Aortic smooth muscle cell (primary cell): ENCODE measurements around the gene ZBTB1. TPM values are rescaled to one million over a fixed set of nuclear protein-coding genes. Genes with fewer than 3 reads are reported as not detected.

Source experiments
- total RNA-seq: library from RNA; depleted of rRNA; stranded (reverse); fragments of >200 nt; gene quantifications from 2 replicates; pipeline ENCODE4 v1.2.3, GENCODE V29; 2014

Gene ZBTB1, protein sequence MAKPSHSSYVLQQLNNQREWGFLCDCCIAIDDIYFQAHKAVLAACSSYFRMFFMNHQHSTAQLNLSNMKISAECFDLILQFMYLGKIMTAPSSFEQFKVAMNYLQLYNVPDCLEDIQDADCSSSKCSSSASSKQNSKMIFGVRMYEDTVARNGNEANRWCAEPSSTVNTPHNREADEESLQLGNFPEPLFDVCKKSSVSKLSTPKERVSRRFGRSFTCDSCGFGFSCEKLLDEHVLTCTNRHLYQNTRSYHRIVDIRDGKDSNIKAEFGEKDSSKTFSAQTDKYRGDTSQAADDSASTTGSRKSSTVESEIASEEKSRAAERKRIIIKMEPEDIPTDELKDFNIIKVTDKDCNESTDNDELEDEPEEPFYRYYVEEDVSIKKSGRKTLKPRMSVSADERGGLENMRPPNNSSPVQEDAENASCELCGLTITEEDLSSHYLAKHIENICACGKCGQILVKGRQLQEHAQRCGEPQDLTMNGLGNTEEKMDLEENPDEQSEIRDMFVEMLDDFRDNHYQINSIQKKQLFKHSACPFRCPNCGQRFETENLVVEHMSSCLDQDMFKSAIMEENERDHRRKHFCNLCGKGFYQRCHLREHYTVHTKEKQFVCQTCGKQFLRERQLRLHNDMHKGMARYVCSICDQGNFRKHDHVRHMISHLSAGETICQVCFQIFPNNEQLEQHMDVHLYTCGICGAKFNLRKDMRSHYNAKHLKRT
- 37.0 and 39.5 TPM in 2 replicates for total RNA-seq

DNA sequence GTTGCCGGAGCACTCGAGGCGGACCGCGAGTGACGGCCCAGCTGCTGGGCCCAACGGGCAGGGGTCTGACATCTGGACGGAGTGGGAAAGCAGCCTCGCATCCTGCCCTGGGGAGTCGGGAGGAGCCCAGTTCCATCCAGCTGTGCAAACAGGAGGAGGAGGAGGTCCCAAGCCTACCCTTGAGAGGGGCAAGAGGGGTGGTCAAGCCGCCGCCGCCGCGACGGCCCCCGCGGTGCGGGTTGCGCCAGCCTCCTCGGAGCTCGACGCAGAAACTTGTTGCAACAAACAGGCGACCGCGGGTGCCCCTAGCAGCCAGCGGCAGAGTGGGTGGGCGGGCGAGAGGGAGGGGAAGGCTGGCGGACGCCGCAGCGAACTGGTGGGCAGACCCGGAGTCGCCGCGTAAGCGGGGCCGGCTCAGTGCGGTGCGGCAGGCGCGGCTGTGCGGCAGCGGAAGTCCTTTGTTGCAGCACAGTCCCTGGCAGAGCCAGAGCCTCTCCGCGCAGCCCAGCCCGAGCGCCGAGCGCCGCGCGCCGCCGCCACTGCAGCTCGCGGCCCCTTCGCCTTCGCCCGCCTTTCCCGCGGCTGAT, at the start of gene ZBTB1:
Gene ZBTB1, plus strand, starts transcription at position 461 of the 587 bp plus-strand sequence. CDS start 16,735 bp downstream, outside the sequence.

DNA sequence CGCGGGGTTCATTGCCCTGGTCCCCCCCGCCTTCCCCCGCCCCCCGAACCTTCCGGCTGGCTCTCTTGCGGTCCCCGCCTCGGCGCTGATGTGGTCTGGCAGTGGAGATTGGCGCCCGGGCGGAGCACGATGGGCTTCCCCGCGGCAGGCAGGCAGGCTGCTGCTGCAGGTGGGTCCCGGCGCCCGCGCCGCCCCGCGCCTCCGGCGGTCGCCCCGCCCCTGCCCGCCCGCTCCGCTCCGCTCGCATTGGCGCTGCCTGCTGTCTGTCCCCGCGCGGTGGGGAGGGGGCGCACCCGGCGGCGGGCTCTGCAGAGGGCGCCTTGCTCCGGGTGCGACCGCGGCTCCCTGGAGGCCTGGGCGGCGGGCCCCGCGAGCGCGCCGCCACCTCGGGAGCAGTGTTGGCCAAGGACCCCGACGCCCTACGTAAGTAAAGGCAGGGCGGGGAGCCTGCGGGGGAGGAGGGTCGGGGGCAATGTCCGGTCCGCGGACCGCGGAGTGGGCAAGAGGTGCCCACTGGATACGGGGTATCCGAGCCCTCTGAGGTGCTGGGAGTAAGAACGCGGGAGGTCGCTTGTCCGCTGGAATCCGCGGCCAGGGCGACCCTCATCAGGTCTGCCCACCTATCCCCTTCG, 39.3 kb upstream of the ZBTB1 start, which contains the start of gene AKAP5:
Gene AKAP5, plus strand, starts transcription at position 309 of the 632 bp plus-strand sequence. CDS start 2,896 bp downstream, outside the sequence.

DNA sequence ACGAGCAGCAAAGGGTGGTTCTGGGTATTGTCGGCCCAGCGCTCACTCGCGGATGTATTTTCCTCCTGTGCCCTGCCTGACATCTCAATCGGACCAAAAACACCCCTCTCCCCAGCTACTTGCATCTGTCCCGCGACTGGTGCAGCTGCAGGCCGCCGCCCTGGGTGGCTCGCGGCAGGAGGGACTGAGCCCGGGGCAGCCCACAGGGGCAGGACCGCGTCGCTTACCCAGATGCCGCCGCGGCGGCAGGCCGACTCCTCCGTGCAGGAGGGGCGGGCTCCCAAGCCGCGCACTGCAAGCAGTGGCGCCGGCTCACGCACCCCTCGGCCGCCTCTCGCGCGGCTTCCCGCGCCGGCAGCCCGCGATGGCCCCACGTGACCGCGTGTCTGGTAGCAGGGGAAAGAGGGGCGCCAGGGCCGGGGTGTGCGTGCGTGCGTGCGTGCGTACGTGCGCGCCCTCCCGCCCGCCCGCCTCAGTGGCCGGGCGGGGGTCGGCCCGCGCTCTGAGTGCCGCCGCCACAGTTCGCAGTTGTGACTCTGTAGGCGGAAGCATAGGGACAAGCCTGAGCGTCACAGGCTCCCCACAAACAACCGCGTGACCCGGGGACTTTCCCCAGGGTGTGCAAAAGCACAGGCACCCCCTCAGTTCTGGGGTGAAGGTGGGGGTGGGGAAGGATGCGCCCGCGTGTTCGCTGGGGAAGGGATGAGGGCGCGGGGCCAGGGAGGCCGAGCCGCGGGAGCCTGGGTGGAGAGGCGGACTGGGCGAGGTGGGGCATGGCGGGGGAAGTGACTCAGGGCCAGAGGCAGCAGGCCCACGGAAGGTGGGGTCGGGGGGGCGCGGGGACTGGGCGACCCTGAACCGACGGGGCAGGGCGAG, 898 bp upstream of the ZBTB1 start, which contains the start of gene ZBTB25:
Gene ZBTB25, minus strand, starts transcription at position 405 of the 876 bp plus-strand sequence. CDS start 13,305 bp downstream, outside the sequence.

DNA sequence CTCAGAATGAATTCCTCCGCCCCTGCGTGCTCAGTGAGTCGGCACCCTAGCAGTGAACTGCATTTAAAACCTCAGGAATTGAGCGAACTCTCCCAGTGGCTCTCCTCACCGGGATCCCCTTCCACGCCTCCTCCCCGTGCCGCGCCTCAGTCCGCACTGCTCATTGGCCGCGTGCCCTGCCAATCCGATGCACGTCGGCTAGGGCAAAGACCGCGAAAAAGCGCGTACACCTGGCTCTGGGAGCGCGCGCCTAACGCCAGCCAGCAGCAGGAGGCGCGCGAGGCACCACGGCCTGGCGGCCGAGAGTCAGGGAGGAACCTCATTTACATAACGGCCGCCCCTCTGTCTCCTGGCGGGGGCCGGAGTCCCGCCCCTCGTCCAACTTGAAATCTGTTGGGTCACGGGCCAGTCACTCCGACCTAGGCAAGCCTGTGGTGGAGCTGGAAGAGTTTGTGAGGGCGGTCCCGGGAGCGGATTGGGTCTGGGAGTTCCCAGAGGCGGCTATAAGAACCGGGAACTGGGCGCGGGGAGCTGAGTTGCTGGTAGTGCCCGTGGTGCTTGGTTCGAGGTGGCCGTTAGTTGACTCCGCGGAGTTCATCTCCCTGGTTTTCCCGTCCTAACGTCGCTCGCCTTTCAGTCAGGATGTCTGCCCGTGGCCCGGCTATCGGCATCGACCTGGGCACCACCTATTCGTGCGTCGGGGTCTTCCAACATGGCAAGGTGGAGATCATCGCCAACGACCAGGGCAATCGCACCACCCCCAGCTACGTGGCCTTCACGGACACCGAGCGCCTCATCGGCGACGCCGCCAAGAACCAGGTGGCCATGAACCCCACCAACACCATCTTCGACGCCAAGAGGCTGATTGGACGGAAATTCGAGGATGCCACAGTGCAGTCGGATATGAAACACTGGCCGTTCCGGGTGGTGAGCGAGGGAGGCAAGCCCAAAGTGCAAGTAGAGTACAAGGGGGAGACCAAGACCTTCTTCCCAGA, 35.9 kb downstream of the ZBTB1 start, which contains the start of gene HSPA2:
Gene HSPA2, plus strand, starts transcription at position 534 of the 995 bp plus-strand sequence. Its CDS starts 109 bp downstream, at position 643.

DNA sequence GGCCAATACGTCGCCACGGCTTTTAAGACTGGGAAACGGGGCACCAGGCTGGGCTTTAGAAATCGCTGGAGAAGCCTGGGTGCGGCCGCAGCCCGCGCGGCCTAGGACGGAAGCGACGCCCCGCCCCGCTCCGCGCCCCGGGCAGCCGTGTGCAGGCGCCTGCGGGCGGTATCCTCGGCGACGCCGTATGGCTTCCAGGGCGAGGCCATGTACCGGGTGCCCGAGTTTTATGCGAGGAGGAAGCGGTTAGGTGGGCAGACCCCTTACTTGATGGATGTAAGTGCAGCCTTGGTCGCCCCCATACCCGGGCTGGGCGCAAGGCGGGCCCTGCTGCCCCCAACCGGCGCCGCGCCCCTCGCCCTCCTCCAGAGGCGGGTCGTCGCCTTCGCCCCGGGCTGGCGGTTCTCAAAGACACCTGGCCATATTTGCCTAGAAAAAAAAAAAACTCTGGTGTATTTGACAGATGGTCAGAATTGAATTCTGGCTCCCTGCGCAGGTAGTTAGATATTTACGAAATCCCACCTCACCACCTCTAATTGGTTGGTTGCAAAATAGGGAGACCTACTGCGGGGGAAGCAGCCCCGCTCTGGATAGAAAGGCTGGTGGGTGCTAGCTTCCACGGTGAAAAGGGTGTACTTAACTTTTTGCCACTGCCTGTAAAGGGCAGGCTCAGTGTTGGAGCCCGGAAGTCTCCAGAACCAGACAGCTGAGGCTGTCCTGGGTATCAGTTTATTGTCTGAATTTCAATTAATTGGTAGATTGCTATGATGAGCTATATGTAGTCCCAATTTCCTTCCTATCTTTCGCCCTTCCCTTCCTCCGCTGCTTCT, 45.4 kb downstream of the ZBTB1 start, which contains the start of gene PPP1R36:
Gene PPP1R36, plus strand, starts transcription at position 171 of the 830 bp plus-strand sequence. Its CDS starts 37 bp downstream, at position 208.

Other genes with a start within 250 kb of the ZBTB1 start
- gene ESR2, start 210.4 kb upstream of the ZBTB1 start, total RNA-seq, result not detected in 2 replicates
- gene MTHFD1, start 116.4 kb upstream of the ZBTB1 start, total RNA-seq, result 53.7 and 68.0 TPM in 2 replicates
- gene AKAP5, start 39.3 kb upstream of the ZBTB1 start, total RNA-seq, result 0.26 and 0.31 TPM in 2 replicates
- 4.9 and 5.5 TPM in 2 replicates for gene ZBTB25, start 932 bp upstream of the ZBTB1 start, total RNA-seq
- 1.3 and 2.5 TPM in 2 replicates for gene HSPA2, start 36.0 kb downstream of the ZBTB1 start, total RNA-seq
- 0.79 and 0.87 TPM in 2 replicates for gene PPP1R36, start 45.2 kb downstream of the ZBTB1 start, total RNA-seq
- gene PLEKHG3, start 199.7 kb downstream of the ZBTB1 start, total RNA-seq, result 15.0 and 16.4 TPM in 2 replicates